ENCODE data around the gene P2RY8. TPM values are rescaled to one million over a fixed set of nuclear protein-coding genes. Genes with fewer than 3 reads are reported as not detected.
"Not testable (repeated sequence)": the region's sequence is repeated elsewhere in the genome, so short reads cannot be mapped to it uniquely, and the experiment has no call there.

Gene P2RY8
- total RNA-seq, 2 experiments from 2014 or later, result 24.7 to 25.5 TPM

DNA sequence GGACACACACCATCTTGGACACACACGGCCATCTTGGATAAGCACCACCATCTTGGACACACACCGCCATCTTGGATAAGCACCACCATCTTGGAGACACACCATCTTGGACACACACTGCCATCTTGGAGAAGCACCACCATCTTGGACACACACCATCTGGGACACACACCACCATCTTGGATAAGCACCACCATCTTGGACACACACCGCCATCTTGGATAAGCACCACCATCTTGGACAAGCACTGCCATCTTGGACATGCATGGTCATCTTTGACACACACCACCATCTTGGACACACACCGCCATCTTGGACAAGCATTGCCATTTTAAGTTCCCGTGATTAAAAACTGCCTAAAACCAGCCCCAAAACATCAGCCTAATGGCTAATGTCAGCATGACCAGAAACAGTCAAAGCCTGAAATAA lies 88.4 kb downstream of the P2RY8 start:
- POLR2A ChIA-PET, CTCF ChIA-PET: not testable (repeated sequence)

DNA sequence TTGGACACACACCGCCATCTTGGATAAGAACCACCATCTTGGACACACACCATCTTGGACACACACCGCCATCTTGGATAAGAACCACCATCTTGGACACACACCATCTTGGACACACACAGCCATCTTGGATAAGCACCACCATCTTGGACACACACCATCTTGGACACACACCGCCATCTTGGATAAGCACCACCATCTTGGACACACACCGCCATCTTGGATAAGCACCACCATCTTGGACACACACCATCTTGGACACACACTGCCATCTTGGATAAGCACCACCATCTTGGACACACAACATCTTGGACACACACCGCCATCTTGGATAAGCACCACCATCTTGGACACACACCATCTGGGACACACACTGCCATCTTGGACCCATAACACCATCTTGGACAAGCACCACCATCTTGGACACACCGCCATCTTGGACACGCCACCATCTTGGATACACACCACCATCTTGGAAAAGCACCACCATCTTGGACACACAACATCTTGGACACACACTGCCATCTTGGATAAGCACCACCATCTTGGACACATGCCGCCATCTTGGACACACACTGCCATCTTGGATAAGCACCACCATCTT lies 88.9 kb downstream of the P2RY8 start:
- CTCF ChIA-PET, POLR2A ChIA-PET: not testable (repeated sequence)

DNA sequence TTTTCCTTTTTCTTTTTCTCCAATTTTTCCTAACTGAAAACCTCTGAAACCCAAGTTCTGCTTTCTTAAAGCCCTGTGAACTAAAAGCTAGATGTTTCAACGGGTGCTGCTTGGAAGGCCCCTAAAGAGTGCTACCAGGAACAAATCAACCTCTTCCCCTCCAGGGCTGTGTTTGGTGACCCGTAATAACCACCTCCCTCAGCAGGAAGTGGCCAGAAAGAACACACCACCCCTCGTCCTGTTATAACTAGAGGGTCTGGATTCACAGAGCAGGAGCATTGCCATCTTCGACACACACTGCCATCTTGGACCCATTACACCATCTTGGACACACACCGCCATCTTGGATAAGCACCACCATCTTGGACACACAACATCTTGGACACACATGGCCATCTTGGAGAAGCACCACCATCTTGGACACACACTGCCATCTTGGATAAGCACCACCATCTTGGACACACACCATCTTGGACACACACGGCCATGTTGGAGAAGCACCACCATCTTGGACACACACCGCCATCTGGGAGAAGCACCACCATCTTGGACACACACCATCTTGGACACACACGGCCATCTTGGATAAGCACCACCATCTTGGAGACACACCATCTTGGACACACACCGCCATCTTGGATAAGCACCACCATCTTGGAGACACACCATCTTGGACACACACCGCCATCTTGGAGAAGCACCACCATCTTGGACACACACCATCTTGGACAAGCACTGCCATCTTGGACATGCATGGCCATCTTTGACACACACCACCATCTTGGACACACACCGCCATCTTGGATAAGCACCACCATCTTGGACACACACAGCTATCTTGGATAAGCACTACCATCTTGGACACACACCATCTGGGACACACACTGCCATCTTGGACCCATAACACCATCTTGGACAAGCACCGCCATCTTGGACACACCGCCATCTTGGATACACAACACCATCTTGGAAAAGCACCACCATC lies 89.7 kb downstream of the P2RY8 start:
- CTCF ChIA-PET, POLR2A ChIA-PET: not testable (repeated sequence)

DNA sequence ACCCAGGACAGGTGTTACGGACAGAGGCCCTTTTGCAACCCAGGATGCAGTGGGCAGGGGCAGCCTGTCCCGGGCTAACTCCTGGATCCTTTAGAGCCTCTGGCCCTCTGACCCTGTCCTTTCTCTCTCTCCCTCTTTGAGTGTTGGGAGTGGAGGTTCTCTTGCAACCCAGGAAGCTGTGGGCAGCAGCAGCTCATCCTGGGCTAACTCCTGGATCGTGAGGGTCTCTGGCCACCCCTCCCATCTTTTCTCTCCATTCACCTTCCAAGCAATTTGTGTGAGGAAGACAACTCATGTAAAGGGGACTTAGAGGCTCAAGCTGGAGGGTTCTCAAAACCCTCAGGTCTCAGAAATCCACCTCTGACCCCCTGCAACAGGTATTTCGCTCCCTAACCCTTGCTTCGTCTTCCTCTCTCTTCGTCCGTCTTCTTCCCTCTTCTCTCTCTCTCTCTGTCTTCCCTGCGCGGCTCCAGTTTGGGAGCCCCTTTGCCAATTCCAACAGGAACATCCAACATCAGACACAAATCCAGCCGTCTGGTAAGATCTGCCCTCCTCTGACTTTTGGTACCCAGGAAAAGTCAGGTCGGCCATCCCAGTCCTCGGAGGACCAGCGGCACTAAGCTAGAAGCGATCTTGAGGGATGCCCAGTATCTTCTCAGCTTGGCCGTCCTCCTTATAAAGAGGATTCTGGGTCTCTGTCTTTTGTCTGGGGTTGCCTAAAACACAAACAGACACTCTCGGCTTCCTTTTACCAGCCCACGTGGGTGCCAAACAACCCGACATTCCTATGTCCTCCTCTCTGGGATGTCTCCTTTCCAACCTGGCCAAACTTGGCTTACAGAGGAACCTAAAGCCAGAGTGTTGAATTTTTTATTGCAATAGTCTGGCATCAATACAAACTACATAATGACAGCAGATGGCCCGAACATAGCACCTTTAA lies 92.2 kb downstream of the P2RY8 start:
- ChIA-PET POLR2A (no interaction called here), CTCF (no interaction called here)

DNA sequence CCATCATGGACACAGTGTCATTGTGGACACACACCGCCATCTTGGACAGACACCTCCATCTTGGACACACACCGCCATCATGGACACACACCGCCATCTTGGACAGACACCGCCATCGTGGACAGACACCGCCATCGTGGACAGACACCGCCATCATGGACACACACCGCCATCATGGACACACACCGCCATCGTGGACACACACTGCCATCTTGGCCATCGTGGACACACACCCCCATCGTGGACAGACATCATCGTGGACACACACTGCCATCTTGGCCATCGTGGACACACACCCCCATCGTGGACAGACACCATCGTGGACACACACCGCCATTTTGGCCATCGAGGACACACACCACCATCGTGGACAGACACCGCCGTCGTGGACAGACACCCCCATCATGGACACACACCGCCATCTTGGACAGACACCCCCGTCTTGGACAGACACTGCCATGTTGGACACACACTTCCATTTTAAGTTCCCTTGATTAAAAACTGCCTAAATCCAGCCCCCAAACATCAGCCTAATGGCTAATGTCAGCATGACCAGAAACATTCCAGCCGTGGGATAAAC lies 93.4 kb downstream of the P2RY8 start:
- ChIA-PET CTCF (no interaction called here), POLR2A (no interaction called here)

DNA sequence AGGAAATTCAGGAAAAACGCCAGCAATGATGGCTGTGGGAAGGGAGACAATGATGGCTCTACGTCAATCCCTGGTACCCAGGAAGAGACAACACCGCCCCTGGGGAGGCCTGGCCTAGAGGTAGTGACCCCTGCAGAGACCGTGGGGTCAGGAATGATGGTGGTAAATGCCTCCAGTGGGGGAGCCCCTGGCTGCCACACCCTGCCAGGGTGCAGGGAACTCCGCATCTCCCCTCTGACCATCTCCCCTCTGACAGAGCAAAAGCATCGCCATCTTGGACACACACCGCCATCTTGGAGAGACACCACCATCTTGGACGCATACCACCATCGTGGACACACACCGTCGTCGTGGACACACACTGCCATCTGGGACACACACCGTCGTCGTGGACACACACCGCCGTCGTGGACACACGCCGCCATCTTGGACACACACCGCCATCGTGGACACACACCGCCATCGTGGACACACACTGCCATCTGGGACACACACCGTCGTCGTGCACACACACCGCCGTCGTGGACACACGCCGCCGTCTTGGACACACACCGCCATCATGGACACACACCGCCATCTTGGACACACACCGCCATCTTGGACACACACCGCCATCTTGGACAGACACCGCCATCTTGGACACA lies 94.1 kb downstream of the P2RY8 start:
- ChIA-PET CTCF (no interaction called here), POLR2A (no interaction called here)

DNA sequence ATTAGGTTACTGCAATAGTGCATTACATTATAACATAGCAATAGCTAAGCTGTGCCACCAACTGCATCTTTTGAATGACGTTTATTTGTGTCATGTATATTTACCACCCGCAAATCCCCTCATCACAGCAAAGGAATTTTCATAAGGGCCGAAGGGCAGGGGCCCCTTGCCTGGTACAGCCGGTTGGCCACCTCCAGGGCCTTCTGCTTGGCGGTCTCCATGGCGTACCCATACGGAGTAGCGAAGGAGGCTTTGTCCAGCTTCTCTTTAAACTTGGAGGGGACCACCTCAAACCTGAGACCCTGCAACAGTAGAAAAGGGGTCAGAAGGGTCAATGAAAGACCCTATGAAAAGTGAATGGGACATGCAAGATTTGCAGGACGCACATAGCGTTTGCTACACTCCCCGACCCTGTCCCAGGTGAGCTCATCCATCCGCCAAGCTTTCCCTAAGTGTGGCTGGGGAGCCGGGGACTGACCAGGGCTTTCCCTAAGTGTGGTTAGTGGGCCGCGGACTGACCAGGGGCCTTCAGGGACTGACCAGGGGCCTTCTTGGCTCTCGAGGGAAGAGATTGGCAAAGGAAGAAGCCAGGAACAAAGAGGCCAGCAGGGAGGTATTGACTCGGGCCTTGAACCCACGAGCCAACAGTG lies 94.8 kb downstream of the P2RY8 start:
- ChIA-PET CTCF (no interaction called here), POLR2A (no interaction called here)

DNA sequence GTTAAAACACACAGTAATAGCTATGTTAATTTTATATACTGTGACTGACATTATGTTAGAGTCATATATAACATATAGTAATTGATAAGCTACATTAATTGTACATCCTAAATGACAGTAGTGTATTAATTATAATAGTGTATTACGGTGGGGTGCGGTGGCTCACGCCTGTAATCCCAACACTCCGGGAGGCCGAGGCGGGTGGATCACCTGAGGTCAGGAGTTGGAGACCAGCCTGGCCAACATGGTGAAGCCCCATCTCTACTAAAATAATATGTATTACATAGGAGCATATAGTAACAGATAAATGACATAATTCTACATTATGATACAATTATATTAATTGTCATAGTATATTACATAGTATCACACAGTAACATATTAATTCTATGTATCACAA lies 96.5 kb downstream of the P2RY8 start:
- POLR2A ChIA-PET, result no interaction called here
- CTCF ChIA-PET, result no interaction called here

DNA sequence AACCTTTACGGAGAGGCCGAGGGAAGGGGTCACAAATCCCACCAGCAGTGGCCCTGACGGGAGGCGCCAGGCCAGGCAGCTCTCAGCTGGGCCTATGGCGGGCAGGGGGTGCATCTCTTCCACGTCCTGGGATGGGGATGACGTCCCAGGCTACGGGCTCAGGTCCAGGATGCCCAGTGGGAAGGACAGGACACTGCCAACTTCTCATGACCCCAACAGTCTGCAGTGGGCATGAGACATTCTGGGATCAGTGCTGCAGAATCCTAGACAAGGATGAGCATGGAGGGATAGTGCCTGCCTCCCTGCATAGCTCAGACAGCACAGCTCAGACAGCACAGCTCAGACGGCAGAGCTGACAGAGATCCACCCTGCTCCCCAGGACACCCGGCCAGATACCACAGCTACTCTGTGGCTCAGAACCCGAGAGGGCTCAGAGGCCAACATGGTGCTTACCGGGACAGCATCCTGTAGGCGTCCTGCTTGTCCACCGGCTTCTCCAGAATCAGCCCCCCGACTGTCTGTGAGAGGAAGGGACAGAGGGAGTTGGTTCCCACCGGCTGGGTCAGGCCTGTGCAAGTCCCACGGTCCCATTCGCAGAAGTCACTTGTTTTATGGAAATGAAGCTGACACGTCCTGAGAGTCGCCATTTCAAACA lies 101.6 kb downstream of the P2RY8 start:
- CTCF ChIA-PET, result no interaction called here
- POLR2A ChIA-PET, result no interaction called here

DNA sequence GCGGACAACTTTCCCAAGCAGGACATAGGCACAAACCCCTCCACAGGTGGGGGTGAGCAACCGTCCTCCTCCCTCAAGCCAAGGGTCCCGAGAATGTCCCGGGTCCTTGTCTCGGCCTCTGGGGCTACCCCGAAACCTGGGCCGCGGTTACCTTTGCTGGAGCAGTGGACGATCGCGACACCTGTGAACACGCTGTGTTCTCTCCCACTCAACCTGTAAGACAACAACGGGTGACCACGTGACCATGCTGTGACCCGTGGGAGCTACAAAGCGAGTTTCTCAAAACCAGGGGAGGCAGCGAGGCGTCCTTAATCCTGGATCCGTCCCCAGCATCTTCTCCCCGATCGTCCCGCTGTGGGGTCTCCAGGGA lies 102.1 kb downstream of the P2RY8 start:
- ChIA-PET POLR2A (no interaction called here), CTCF (no interaction called here)

DNA sequence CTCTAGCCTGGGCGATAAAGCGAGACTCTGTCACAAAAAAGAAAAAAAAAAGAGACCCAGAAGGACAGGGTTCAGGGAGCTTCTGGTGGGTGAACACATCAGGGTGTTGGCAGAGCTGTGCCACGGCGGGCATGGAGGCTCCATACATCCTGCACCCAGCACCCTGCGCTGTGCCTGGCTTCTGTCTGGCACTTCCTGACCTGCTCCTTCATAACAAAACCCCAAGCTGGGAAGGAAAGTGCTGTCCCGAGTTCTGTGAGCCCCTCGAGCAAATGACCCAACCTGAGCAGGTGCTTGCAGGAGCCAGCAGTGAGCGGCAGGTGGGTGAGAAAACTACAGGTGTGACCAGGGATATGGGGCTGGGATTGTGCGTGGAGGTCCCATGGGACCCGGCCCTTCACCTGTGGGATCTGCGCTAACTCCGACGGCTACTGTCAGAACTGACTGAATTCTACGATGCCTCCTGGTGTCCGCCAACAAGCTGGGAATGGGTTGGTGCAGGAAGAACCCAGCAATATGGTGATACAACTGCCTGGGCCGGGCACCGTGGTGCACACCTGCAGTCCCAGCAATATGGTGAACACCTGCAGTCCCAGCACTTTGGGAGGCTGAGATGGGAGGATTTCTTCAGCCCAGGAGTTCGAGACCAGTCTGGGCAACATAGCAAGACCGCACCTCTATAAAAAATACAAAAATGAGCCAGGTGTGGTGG lies 103.2 kb downstream of the P2RY8 start:
- CTCF ChIA-PET, result no interaction called here
- POLR2A ChIA-PET, result no interaction called here

DNA sequence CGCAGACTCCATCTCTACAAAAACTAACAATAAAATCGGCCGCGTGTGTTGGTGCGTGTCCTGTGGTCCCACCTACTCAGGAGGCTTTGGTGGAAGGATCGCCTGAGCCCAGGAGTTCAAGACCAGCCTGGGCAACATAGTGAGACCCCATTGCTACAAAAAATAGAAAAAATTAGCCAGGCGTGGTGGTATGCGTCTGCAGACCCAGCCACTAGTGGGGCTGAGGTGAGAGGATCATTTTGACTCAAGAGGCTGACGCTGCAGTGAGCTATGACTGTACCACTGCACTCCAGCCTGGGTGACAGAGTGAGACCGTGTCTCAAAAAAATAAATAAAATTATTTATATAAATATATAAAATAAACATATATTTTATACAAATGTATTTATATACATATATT lies 106.5 kb downstream of the P2RY8 start:
- CTCF ChIA-PET, result no interaction called here
- POLR2A ChIA-PET, result no interaction called here

DNA sequence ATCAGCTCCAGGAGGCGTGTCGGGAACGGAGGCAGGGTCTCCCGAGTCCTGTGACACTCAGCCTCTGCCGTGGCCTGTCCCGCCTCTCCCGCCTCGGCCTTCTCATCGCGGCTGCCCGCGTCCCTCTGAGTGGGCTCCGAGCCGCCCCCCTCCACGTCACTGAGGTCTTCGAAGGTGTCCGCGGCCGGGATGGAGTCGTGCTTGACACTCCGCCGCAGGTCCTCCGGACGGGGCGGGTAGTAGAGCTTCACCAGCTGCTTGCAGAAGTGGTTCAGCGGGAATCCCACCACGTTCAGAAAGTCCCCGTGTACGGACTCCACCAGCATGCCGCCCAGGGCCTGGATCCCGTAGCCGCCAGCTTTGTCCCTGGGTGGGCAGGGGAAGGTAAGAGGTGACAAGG lies 109.2 kb downstream of the P2RY8 start:
- ChIA-PET CTCF (no interaction called here), POLR2A (no interaction called here)

DNA sequence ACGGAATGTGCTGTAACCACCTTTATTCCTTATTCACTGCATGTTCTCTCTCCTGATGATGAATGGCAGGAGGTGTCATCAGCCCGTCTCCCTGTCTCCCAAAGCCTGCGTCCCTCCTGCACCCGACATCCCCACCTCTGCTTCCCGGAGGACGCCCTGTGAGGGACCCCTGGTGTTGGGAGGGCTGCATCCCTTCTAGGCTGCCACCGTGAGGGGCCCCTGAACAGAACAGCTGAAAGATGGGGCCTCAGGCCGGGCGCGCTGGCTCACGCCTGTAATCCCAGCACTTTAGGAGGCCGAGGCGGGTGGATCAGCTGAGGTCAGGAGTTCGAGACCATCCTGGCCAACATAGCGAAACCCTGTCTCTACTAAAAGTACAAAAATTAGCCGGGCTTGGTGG lies 110.7 kb downstream of the P2RY8 start:
- CTCF ChIA-PET, POLR2A ChIA-PET: not testable (repeated sequence)

DNA sequence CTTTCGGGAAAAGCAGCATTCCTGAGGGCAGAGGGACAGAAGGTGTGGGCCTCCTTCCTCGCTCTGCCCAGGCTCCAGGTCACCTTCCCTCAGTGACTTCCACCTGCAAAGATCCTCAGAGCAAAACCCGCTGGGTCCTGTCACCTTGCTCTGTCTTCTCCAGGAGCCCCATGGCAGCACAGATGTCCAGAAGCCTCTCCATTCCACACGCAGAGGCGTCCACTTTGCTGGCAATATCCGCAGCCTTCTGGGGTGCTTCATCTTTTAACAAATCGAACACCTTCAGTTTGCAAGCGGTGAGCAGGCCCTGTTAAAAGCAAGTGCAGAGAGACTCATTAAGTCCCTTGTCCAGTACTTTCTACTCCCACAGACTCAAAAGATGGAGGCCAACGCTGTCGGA lies 111.6 kb downstream of the P2RY8 start:
- ChIA-PET POLR2A (no interaction called here), CTCF (no interaction called here)

DNA sequence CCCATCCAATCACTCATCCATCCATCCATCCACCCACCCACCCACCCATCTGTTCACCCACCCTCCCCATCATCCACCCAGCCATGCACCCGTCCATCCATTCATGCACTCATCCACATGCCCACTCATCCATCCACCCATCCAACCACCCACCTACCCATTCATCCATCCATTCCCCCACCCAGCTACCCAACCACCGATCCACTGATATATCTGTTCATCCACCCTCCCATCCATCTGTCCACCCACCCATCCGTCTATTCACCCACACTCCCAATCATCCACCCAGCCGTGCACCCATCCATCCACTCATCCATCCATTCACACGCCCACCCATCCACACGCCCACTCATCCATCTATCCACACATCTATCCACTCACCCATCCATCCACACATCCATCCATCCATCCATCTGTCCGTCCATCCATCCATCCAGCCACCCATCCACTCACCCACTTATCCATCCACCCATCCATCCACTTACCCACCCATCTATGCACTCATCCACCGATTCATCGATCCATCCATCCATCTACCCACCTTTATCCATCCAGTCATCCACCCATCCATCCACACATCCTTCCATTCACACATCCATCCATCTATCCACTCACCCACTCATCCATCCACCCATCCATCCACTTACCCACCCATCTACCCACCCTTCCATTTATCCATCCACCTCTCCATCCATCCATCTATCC lies 112.7 kb downstream of the P2RY8 start:
- ChIA-PET CTCF (no interaction called here), POLR2A (no interaction called here)

DNA sequence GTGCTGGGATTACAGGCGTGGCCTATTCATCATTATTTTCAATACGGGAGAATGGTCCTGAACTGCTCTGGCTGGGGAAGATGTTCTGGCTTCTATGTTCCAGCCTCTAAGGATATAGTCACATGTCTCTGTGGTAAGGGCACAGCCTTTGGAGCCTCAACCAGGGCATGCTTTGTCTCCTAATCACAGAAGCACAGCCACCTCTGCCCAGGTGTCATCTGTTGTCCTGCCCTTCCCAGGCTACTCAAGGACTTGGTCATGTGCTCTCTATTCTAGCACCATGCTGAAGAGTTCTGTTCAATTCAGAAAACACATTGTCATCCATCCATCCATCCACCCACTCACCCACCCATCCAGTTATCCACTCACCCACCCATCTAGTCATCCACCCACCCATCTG lies 113.8 kb downstream of the P2RY8 start:
- POLR2A ChIA-PET, result no interaction called here
- CTCF ChIA-PET, result no interaction called here

DNA sequence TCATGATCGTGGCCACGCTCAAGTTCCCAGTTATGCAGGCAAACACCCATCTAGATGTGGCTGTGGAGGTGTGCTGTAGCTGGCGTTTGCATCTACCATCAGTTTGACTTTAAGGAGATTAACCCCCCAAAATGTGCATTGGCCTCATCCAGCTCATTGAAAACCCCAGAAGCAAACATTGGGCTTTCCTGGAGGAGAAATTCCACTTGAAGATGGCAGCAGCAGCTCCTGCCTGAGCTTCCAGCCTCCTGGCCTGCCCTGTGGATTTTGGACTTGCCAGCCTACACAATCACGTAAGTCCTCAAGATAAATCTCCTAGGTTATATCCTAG lies 114.9 kb downstream of the P2RY8 start:
- CTCF ChIA-PET, result no interaction called here

More for the DNA sequence above, 114.9 kb downstream of the P2RY8 start:
- POLR2A ChIA-PET, result no interaction called here
